WTC11 (cell line): ENCODE measurements around the gene DBN1. TPM values are rescaled to one million over a fixed set of nuclear protein-coding genes. Genes with fewer than 3 reads are reported as not detected.

Experiments used
- ATAC-seq: fragments of 200-7000 bp; cut with Tn5 transposase; 2 replicates; pipeline ENCODE4 v1.10.0; 2021; ENCODE audit warnings: mild to moderate bottlenecking, moderate library complexity
- CTCF ChIA-PET: fragments of 300-600 bp; sonication (Branson Sonifier 250); formaldehyde crosslinking; loops from one replicate; lab custom pipeline; 2021; ENCODE audit warnings: antibody characterized with exemption; lab: Charles Lee
- POLR2A ChIA-PET: fragments of 350-600 bp; sonication (Branson Sonifier 250); formaldehyde crosslinking; loops from one replicate; lab custom pipeline; 2021; ENCODE audit warnings: antibody characterized with exemption; lab: Charles Lee
- DNase-seq: peaks from one replicate; pipeline ENCODE4 v3.0.0; 2021; ENCODE audit warnings: low spot score
- H3K27ac Mint-ChIP-seq: 2 replicates; pipeline ENCODE4 v1.8.0; 2021; ENCODE audit warnings: mixed read lengths
- H3K27me3 Mint-ChIP-seq: 2 replicates; pipeline ENCODE4 v1.8.0; 2021; ENCODE audit warnings: low read depth, mild to moderate bottlenecking, moderate library complexity, mixed read lengths
- H3K36me3 Mint-ChIP-seq: 2 replicates; pipeline ENCODE4 v1.8.0; 2021; ENCODE audit warnings: mixed read lengths
- H3K4me1 Mint-ChIP-seq: 2 replicates; pipeline ENCODE4 v1.8.0; 2022; ENCODE audit warnings: mixed read lengths
- H3K4me3 Mint-ChIP-seq: 2 replicates; pipeline ENCODE4 v1.8.0; 2021; ENCODE audit warnings: mild to moderate bottlenecking, moderate library complexity, mixed read lengths
- H3K9me3 Mint-ChIP-seq: 2 replicates; pipeline ENCODE4 v1.8.0; 2021; ENCODE audit warnings: mixed read lengths
- ATF1 ChIP-seq: sonication (generic); formaldehyde crosslinking; IDR thresholded peaks from 2 replicates; pipeline ENCODE4 v1.8.1; 2023; ENCODE audit warnings: mild to moderate bottlenecking, moderate library complexity, missing genetic modification reagents
- CTCF ChIP-seq: fragments of 200-600 bp; IDR thresholded peaks from 2 replicates; pipeline ENCODE4 v1.8.0; 2022; ENCODE audit warnings: antibody characterized with exemption
- E2F1 ChIP-seq: sonication (generic); formaldehyde crosslinking; IDR thresholded peaks from 2 replicates; pipeline ENCODE4 v1.8.0; 2022; ENCODE audit warnings: mild to moderate bottlenecking, missing genetic modification reagents
- ERG ChIP-seq: fragments of 250-450 bp; sonication (Bioruptor Pico); IDR thresholded peaks from 2 replicates; pipeline ENCODE4 v1.8.0; 2021; ENCODE audit warnings: mild to moderate bottlenecking
- FOXK1 ChIP-seq: sonication (generic); formaldehyde crosslinking; IDR thresholded peaks from 2 replicates; pipeline ENCODE4 v1.8.0; 2022; ENCODE audit warnings: mild to moderate bottlenecking, moderate library complexity, missing genetic modification reagents
- GABPB1 ChIP-seq: sonication (generic); formaldehyde crosslinking; IDR thresholded peaks from 2 replicates; pipeline ENCODE4 v1.8.1; 2023; ENCODE audit warnings: mild to moderate bottlenecking, missing genetic modification reagents
- JAZF1 ChIP-seq: fragments of 250-450 bp; sonication (Bioruptor Pico); IDR thresholded peaks from 2 replicates; pipeline ENCODE4 v1.9.0; 2021; ENCODE audit warnings: moderate library complexity, mild to moderate bottlenecking, inconsistent platforms
- JUN ChIP-seq: sonication (generic); formaldehyde crosslinking; IDR thresholded peaks from 2 replicates; pipeline ENCODE4 v1.8.0; 2023; ENCODE audit warnings: mild to moderate bottlenecking, missing genetic modification reagents
- MAX ChIP-seq: sonication (generic); formaldehyde crosslinking; IDR thresholded peaks from 2 replicates; pipeline ENCODE4 v1.8.0; 2022; ENCODE audit warnings: mild to moderate bottlenecking, missing genetic modification reagents
- NR3C1 ChIP-seq: sonication (generic); formaldehyde crosslinking; conservative IDR thresholded peaks from 2 replicates; pipeline ENCODE4 v1.8.1; 2023; ENCODE audit warnings: low read depth, mild to moderate bottlenecking, missing genetic modification reagents
- RELA ChIP-seq: sonication (generic); formaldehyde crosslinking; IDR thresholded peaks from 2 replicates; pipeline ENCODE4 v1.8.1; 2022; ENCODE audit warnings: missing genetic modification reagents, mild to moderate bottlenecking, borderline replicate concordance
- SP1 ChIP-seq: sonication (generic); formaldehyde crosslinking; conservative IDR thresholded peaks from 2 replicates; pipeline ENCODE4 v1.8.1; 2022; ENCODE audit warnings: missing genetic modification reagents
- ZNF121 ChIP-seq: sonication (generic); formaldehyde crosslinking; IDR thresholded peaks from 2 replicates; pipeline ENCODE4 v1.8.0; 2023; ENCODE audit warnings: missing genetic modification reagents
- ZNF263 ChIP-seq: sonication (generic); formaldehyde crosslinking; IDR thresholded peaks from 2 replicates; pipeline ENCODE4 v1.8.1; 2022; ENCODE audit warnings: low read depth, mild to moderate bottlenecking, moderate library complexity, missing genetic modification reagents
- ZNF317 ChIP-seq: sonication (generic); formaldehyde crosslinking; IDR thresholded peaks from 2 replicates; pipeline ENCODE4 v1.8.1; 2023; ENCODE audit warnings: low read depth, mild to moderate bottlenecking, moderate library complexity, missing genetic modification reagents, borderline replicate concordance
- total RNA-seq: library from RNA; stranded (reverse); gene quantifications from 3 replicates; pipeline ENCODE4 v1.2.3, GENCODE V29; 2021
- TF ChIP-seq, protein P1 (sequence below): sonication (generic); formaldehyde crosslinking; IDR thresholded peaks from 2 replicates; pipeline ENCODE4 v1.8.1; 2023; ENCODE audit warnings: mild to moderate bottlenecking, missing genetic modification reagents
- TF ChIP-seq, protein P2 (sequence below): fragments of 250-450 bp; sonication (Bioruptor Pico); IDR thresholded peaks from 2 replicates; pipeline ENCODE4 v1.9.0; 2021; ENCODE audit warnings: mild to moderate bottlenecking
- TF ChIP-seq, protein P3 (sequence below): sonication (generic); formaldehyde crosslinking; IDR thresholded peaks from 2 replicates; pipeline ENCODE4 v1.8.1; 2022; ENCODE audit warnings: mild to moderate bottlenecking, missing genetic modification reagents, moderate library complexity, borderline replicate concordance

DBN1 gene
- total RNA-seq, 1 experiment from 2014 or later, result 288 TPM

GRCh38 chr5:177412603-177413233 is 60.7 kb downstream of the DBN1 start:
- DNase-seq, result no peak
- CTCF ChIA-PET, result interaction anchor here (0.7 to 1.6 kb wide), 3 partner anchors 9 to 708 kb away, joined by 3 to 6 read pairs (median 4); no protein-coding TSS in a partner anchor

GRCh38 chr5:177410575-177410974 is 62.9 kb downstream of the DBN1 start:
- Mint-ChIP-seq H3K27me3 (peaks cover 84% of the 10 kb centered on the region), H3K36me3 (no peaks in the 10 kb centered on the region)
- CTCF ChIA-PET, result no interaction called here

More at GRCh38 chr5:177412603-177413233, 60.7 kb downstream of the DBN1 start:
- TF ChIP-seq ZNF263 (CRISPR knock-in tag), result no peak
- no peak for TF ChIP-seq NR3C1
- no peak for TF ChIP-seq SP1
- TF ChIP-seq ATF1 (CRISPR knock-in tag), result no peak
- TF ChIP-seq JUN (CRISPR knock-in tag), result no peak
- TF ChIP-seq JAZF1 (CRISPR knock-in tag), result no peak
- TF ChIP-seq MAX (CRISPR knock-in tag), result no peak
- TF ChIP-seq ZNF121 (CRISPR knock-in tag), result no peak
- no peak for TF ChIP-seq CTCF
- TF ChIP-seq ZNF317, result no peak
- no peak for TF ChIP-seq RELA (CRISPR knock-in tag)
- peaks cover 71% of the 10 kb centered on the region for H3K27me3 Mint-ChIP-seq
- ATAC-seq, result no peak
- no peak overlapping the region for H3K27ac Mint-ChIP-seq
- POLR2A ChIA-PET, result no interaction called here
- no peaks in the 10 kb centered on the region for H3K4me1 Mint-ChIP-seq
- H3K36me3 Mint-ChIP-seq, result no peaks in the 10 kb centered on the region
- no peak overlapping the region for H3K4me3 Mint-ChIP-seq
- no peaks in the 10 kb centered on the region for H3K9me3 Mint-ChIP-seq

GRCh38 chr5:177409043-177409801 is 64.2 kb downstream of the DBN1 start, which contains the start of gene F12:
Gene F12 (minus strand): TSS chr5:177409564. CDS start chr5:177409527, 37 bp downstream.
- CTCF ChIA-PET, result interaction anchor here (1.3 to 2.1 kb wide), 4 partner anchors 19 to 100 kb away, joined by 5 to 16 read pairs (median 8); no protein-coding TSS in a partner anchor
- ATAC-seq, result no peak
- no peak for TF ChIP-seq GABPB1 (CRISPR knock-in tag)
- TF ChIP-seq E2F1 (CRISPR knock-in tag), result no peak
- TF ChIP-seq FOXK1 (CRISPR knock-in tag), result no peak
- TF ChIP-seq, protein P1, sequence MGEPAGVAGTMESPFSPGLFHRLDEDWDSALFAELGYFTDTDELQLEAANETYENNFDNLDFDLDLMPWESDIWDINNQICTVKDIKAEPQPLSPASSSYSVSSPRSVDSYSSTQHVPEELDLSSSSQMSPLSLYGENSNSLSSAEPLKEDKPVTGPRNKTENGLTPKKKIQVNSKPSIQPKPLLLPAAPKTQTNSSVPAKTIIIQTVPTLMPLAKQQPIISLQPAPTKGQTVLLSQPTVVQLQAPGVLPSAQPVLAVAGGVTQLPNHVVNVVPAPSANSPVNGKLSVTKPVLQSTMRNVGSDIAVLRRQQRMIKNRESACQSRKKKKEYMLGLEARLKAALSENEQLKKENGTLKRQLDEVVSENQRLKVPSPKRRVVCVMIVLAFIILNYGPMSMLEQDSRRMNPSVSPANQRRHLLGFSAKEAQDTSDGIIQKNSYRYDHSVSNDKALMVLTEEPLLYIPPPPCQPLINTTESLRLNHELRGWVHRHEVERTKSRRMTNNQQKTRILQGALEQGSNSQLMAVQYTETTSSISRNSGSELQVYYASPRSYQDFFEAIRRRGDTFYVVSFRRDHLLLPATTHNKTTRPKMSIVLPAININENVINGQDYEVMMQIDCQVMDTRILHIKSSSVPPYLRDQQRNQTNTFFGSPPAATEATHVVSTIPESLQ, result no peak
- TF ChIP-seq NR3C1, result no peak
- TF ChIP-seq ERG, result no peak
- TF ChIP-seq, protein P2, sequence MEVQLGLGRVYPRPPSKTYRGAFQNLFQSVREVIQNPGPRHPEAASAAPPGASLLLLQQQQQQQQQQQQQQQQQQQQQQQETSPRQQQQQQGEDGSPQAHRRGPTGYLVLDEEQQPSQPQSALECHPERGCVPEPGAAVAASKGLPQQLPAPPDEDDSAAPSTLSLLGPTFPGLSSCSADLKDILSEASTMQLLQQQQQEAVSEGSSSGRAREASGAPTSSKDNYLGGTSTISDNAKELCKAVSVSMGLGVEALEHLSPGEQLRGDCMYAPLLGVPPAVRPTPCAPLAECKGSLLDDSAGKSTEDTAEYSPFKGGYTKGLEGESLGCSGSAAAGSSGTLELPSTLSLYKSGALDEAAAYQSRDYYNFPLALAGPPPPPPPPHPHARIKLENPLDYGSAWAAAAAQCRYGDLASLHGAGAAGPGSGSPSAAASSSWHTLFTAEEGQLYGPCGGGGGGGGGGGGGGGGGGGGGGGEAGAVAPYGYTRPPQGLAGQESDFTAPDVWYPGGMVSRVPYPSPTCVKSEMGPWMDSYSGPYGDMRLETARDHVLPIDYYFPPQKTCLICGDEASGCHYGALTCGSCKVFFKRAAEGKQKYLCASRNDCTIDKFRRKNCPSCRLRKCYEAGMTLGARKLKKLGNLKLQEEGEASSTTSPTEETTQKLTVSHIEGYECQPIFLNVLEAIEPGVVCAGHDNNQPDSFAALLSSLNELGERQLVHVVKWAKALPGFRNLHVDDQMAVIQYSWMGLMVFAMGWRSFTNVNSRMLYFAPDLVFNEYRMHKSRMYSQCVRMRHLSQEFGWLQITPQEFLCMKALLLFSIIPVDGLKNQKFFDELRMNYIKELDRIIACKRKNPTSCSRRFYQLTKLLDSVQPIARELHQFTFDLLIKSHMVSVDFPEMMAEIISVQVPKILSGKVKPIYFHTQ, result no peak
- TF ChIP-seq ZNF263 (CRISPR knock-in tag), result no peak
- TF ChIP-seq, protein P3, sequence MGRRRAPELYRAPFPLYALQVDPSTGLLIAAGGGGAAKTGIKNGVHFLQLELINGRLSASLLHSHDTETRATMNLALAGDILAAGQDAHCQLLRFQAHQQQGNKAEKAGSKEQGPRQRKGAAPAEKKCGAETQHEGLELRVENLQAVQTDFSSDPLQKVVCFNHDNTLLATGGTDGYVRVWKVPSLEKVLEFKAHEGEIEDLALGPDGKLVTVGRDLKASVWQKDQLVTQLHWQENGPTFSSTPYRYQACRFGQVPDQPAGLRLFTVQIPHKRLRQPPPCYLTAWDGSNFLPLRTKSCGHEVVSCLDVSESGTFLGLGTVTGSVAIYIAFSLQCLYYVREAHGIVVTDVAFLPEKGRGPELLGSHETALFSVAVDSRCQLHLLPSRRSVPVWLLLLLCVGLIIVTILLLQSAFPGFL, result no peak

More at GRCh38 chr5:177410575-177410974, 62.9 kb downstream of the DBN1 start:
- Mint-ChIP-seq H3K9me3 (no peaks in the 10 kb centered on the region), H3K4me1 (no peaks in the 10 kb centered on the region), H3K4me3 (no peak overlapping the region), H3K27ac (no peak overlapping the region)
- POLR2A ChIA-PET, result no interaction called here
- ATAC-seq, result no peak
- no peak for DNase-seq
- TF ChIP-seq ATF1 (CRISPR knock-in tag), result no peak

More at GRCh38 chr5:177409043-177409801, 64.2 kb downstream of the DBN1 start, which contains the start of gene F12:
- Mint-ChIP-seq H3K27me3 (peaks cover 88% of the 10 kb centered on the region), H3K27ac (no peak within 1 kb of the TSS), H3K9me3 (no peaks in the 10 kb centered on the region), H3K4me1 (no peaks in the 10 kb centered on the region), H3K36me3 (no peaks in the 10 kb centered on the region), H3K4me3 (no peak within 1 kb of the TSS)
- POLR2A ChIA-PET, result no interaction called here
- no peak for DNase-seq
